ENCODE data around the gene MDH2.

DNA sequence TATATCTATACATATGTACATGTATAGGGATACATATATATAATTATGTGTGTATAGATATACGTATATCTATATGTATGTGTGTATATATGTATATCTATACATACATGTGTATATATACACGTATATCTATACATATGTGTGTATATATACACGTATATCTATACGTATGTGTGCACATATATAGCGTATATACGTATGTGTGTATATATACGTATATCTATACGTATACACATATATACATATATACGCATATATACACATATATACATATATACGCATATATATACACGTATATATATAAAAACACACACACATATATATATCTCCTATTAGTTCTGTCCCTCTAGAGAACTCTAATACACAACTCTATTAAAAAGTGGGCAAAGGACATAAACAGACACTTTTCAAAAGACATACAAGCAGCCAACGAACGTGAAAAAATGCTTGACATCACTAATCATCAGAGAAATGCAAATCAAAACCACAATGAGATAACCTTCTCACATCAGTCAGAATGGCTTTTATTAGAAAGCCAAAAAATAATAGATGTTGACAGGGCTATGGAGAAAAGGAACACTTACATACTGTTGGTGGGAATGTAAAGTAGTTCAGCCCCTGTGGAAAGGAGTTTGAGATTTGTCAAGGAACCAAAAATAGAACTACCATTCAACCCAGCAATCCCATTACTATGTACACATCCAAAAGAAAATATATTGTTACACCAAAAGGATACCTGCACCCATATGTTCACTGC, 31.5 kb upstream of the MDH2 start:
- TF ChIP-seq CTCF (IDR thresholded peaks at IDR 0.05) = no peak
- no peak for TF ChIP-seq POLR2A (IDR thresholded peaks at IDR 0.05)
